ENCODE measurements around the gene NELL1. TPM values are rescaled to one million over a fixed set of nuclear protein-coding genes. Genes with fewer than 3 reads are reported as not detected.

Gene NELL1
- total and polyA plus RNA-seq, 5 donors from 2014 or later = not detected

GRCh38 chr11:21474529-21474928 lies 805.1 kb downstream of the NELL1 start:
- no peaks in the 10 kb centered on the region for H3K4me1 Mint-ChIP-seq
- no peaks in the 10 kb centered on the region for H3K27me3 Mint-ChIP-seq
- H3K27ac Mint-ChIP-seq = no peak overlapping the region
- no peak overlapping the region for H3K4me3 Mint-ChIP-seq
- Histone ChIP-seq H3K27ac (ENCODE audit: insufficient read depth, low read length, poor library complexity, severe bottlenecking) (no peak overlapping the region), H3K4me1 (ENCODE audit: control insufficient read depth, insufficient read depth, low read length, poor library complexity, severe bottlenecking) (no peaks in the 10 kb centered on the region), H3K4me3 (ENCODE audit: low read depth, low read length) (no peak overlapping the region), H3K36me3 (ENCODE audit: control insufficient read depth, insufficient read depth, low read length) (no peaks in the 10 kb centered on the region), H3K9me3 (ENCODE audit: control insufficient read depth in 2 of 2, low read length in 2 of 2) (no peaks in the 10 kb centered on the region), H3K27me3 (ENCODE audit: control insufficient read depth, insufficient read depth, low read length) (no peaks in the 10 kb centered on the region)
- no peaks in the 10 kb centered on the region for H3K36me3 Mint-ChIP-seq
- no peak for DNase-seq
- H3K9me3 Mint-ChIP-seq = peaks cover 4 to 17% (median 6%) of the 10 kb centered on the region in 7 donors
- ATAC-seq (ENCODE audit: low read depth in 2 of 2) = no peak

GRCh38 chr11:21475276-21475675 lies 805.9 kb downstream of the NELL1 start:
- no peak overlapping the region for H3K27ac ChIP-seq (ENCODE audit: insufficient read depth, low read length, poor library complexity, severe bottlenecking)
- no peaks in the 10 kb centered on the region for H3K27me3 ChIP-seq (ENCODE audit: control insufficient read depth, insufficient read depth, low read length)
- no peaks in the 10 kb centered on the region for H3K4me1 Mint-ChIP-seq
- no peaks in the 10 kb centered on the region for H3K4me1 ChIP-seq (ENCODE audit: control insufficient read depth, insufficient read depth, low read length, poor library complexity, severe bottlenecking)
- no peak overlapping the region for H3K4me3 ChIP-seq (ENCODE audit: low read depth, low read length)
- peaks cover 2 to 12% (median 8%) of the 10 kb centered on the region in 7 donors for H3K9me3 Mint-ChIP-seq
- H3K27me3 Mint-ChIP-seq = no peaks in the 10 kb centered on the region
- ATAC-seq (ENCODE audit: low read depth in 2 of 2) (no peak), DNase-seq (no peak)
- H3K36me3 Mint-ChIP-seq = no peaks in the 10 kb centered on the region
- no peaks in the 10 kb centered on the region for H3K9me3 ChIP-seq (ENCODE audit: control insufficient read depth in 2 of 2, low read length in 2 of 2)
- H3K27ac Mint-ChIP-seq = no peak overlapping the region
- H3K36me3 ChIP-seq (ENCODE audit: control insufficient read depth, insufficient read depth, low read length) = no peaks in the 10 kb centered on the region
- H3K4me3 Mint-ChIP-seq = no peak overlapping the region

GRCh38 chr11:21476588-21476987 lies 807.2 kb downstream of the NELL1 start:
- peaks cover 0 to 9% (median 8%) of the 10 kb centered on the region in 7 donors for H3K9me3 Mint-ChIP-seq
- no peaks in the 10 kb centered on the region for H3K36me3 Mint-ChIP-seq
- ATAC-seq (ENCODE audit: low read depth in 2 of 2) = no peak

GRCh38 chr11:21480240-21480639 lies 810.9 kb downstream of the NELL1 start:
- H3K36me3 Mint-ChIP-seq = no peaks in the 10 kb centered on the region
- H3K9me3 Mint-ChIP-seq = peaks cover 0 to 18% (median 5%) of the 10 kb centered on the region in 7 donors
- Histone ChIP-seq H3K9me3 (ENCODE audit: control insufficient read depth in 2 of 2, low read length in 2 of 2) (no peaks in the 10 kb centered on the region), H3K4me3 (ENCODE audit: low read depth, low read length) (no peak overlapping the region), H3K4me1 (ENCODE audit: control insufficient read depth, insufficient read depth, low read length, poor library complexity, severe bottlenecking) (no peaks in the 10 kb centered on the region), H3K27me3 (ENCODE audit: control insufficient read depth, insufficient read depth, low read length) (no peaks in the 10 kb centered on the region), H3K27ac (ENCODE audit: insufficient read depth, low read length, poor library complexity, severe bottlenecking) (no peak overlapping the region), H3K36me3 (ENCODE audit: control insufficient read depth, insufficient read depth, low read length) (no peaks in the 10 kb centered on the region)
- no peaks in the 10 kb centered on the region for H3K4me1 Mint-ChIP-seq
- no peak overlapping the region for H3K27ac Mint-ChIP-seq
- H3K4me3 Mint-ChIP-seq = no peak overlapping the region
- DNase-seq = no peak
- H3K27me3 Mint-ChIP-seq = no peaks in the 10 kb centered on the region
- ATAC-seq (ENCODE audit: low read depth in 2 of 2) = no peak

More at GRCh38 chr11:21476588-21476987, 807.2 kb downstream of the NELL1 start:
- Histone ChIP-seq H3K4me1 (ENCODE audit: control insufficient read depth, insufficient read depth, low read length, poor library complexity, severe bottlenecking) (no peaks in the 10 kb centered on the region), H3K36me3 (ENCODE audit: control insufficient read depth, insufficient read depth, low read length) (no peaks in the 10 kb centered on the region), H3K27me3 (ENCODE audit: control insufficient read depth, insufficient read depth, low read length) (no peaks in the 10 kb centered on the region), H3K27ac (ENCODE audit: insufficient read depth, low read length, poor library complexity, severe bottlenecking) (no peak overlapping the region), H3K4me3 (ENCODE audit: low read depth, low read length) (no peak overlapping the region), H3K9me3 (ENCODE audit: control insufficient read depth in 2 of 2, low read length in 2 of 2) (no peaks in the 10 kb centered on the region)
- no peak overlapping the region for H3K4me3 Mint-ChIP-seq
- H3K27ac Mint-ChIP-seq = peak overlapping the region in 1 of 3 donors; percentile 86
- H3K4me1 Mint-ChIP-seq = no peaks in the 10 kb centered on the region
- no peaks in the 10 kb centered on the region for H3K27me3 Mint-ChIP-seq
- no peak for DNase-seq

DNA sequence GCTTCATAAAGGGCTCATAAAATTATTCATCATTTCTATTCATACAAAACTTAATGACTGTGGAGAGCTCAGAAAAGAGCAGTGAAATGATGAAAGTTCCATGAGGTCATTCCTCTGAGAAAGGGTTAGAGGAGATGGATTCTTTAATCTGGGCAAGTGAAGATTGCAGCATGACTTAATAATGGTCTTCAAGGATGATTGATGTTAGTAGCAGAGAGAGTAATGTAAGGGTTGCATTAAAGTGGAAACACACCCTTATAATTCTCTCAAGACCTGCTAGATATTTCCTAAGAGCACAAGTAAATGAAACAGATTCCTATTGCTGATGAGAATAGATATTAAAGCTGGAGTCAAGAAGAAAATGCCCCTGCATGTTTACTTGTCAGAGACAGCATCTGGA lies 811.9 kb downstream of the NELL1 start:
- no peak for ATAC-seq (ENCODE audit: low read depth in 2 of 2)
- no peaks in the 10 kb centered on the region for H3K4me1 ChIP-seq (ENCODE audit: control insufficient read depth, insufficient read depth, low read length, poor library complexity, severe bottlenecking)

GRCh38 chr11:21484039-21484438 lies 814.7 kb downstream of the NELL1 start:
- Histone ChIP-seq H3K4me1 (ENCODE audit: control insufficient read depth, insufficient read depth, low read length, poor library complexity, severe bottlenecking) (no peaks in the 10 kb centered on the region), H3K9me3 (ENCODE audit: control insufficient read depth in 2 of 2, low read length in 2 of 2) (no peaks in the 10 kb centered on the region), H3K36me3 (ENCODE audit: control insufficient read depth, insufficient read depth, low read length) (no peaks in the 10 kb centered on the region), H3K27ac (ENCODE audit: insufficient read depth, low read length, poor library complexity, severe bottlenecking) (no peak overlapping the region), H3K4me3 (ENCODE audit: low read depth, low read length) (no peak overlapping the region), H3K27me3 (ENCODE audit: control insufficient read depth, insufficient read depth, low read length) (no peaks in the 10 kb centered on the region)
- Mint-ChIP-seq H3K27ac (no peak overlapping the region), H3K27me3 (peaks cover 4% of the 10 kb centered on the region), H3K4me3 (no peak overlapping the region), H3K36me3 (no peaks in the 10 kb centered on the region), H3K9me3 (peaks cover 3 to 28% (median 10%) of the 10 kb centered on the region in 7 donors), H3K4me1 (peaks cover 0 to 3% (median 0%) of the 10 kb centered on the region in 4 donors)
- ATAC-seq (ENCODE audit: low read depth in 2 of 2) = no peak
- no peak for DNase-seq

More for the DNA sequence above, 811.9 kb downstream of the NELL1 start:
- DNase-seq = no peak
- no peaks in the 10 kb centered on the region for H3K27me3 ChIP-seq (ENCODE audit: control insufficient read depth, insufficient read depth, low read length)
- no peaks in the 10 kb centered on the region for H3K36me3 Mint-ChIP-seq
- no peak overlapping the region for H3K4me3 ChIP-seq (ENCODE audit: low read depth, low read length)
- H3K36me3 ChIP-seq (ENCODE audit: control insufficient read depth, insufficient read depth, low read length) = no peaks in the 10 kb centered on the region
- peaks cover 4% of the 10 kb centered on the region for H3K27me3 Mint-ChIP-seq
- no peak overlapping the region for H3K27ac ChIP-seq (ENCODE audit: insufficient read depth, low read length, poor library complexity, severe bottlenecking)
- no peak overlapping the region for H3K27ac Mint-ChIP-seq
- H3K9me3 Mint-ChIP-seq = peaks cover 2 to 22% (median 9%) of the 10 kb centered on the region in 7 donors
- no peaks in the 10 kb centered on the region for H3K9me3 ChIP-seq (ENCODE audit: control insufficient read depth in 2 of 2, low read length in 2 of 2)
- H3K4me1 Mint-ChIP-seq = no peaks in the 10 kb centered on the region
- no peak overlapping the region for H3K4me3 Mint-ChIP-seq

- no peak for ATAC-seq (ENCODE audit: low read depth in 2 of 2)
- Mint-ChIP-seq H3K27ac (no peak overlapping the region), H3K4me3 (no peak overlapping the region), H3K36me3 (no peaks in the 10 kb centered on the region), H3K4me1 (peaks cover 0 to 3% (median 0%) of the 10 kb centered on the region in 4 donors), H3K27me3 (peaks cover 4% of the 10 kb centered on the region), H3K9me3 (peaks cover 6 to 33% (median 8%) of the 10 kb centered on the region in 7 donors)
- no peaks in the 10 kb centered on the region for H3K4me1 ChIP-seq (ENCODE audit: control insufficient read depth, insufficient read depth, low read length, poor library complexity, severe bottlenecking)
- peaks cover 0 to 2% of the 10 kb centered on the region in 2 experiments for H3K9me3 ChIP-seq (ENCODE audit: control insufficient read depth in 2 of 2, low read length in 2 of 2)
- no peak overlapping the region for H3K4me3 ChIP-seq (ENCODE audit: low read depth, low read length)
- no peak overlapping the region for H3K27ac ChIP-seq (ENCODE audit: insufficient read depth, low read length, poor library complexity, severe bottlenecking)
- no peaks in the 10 kb centered on the region for H3K36me3 ChIP-seq (ENCODE audit: control insufficient read depth, insufficient read depth, low read length)
- DNase-seq = no peak
- H3K27me3 ChIP-seq (ENCODE audit: control insufficient read depth, insufficient read depth, low read length) = no peaks in the 10 kb centered on the region
These were observed 815.6 kb downstream of the NELL1 start for GRCh38 chr11:21485006-21485405.

GRCh38 chr11:21485426-21485825 lies 816.0 kb downstream of the NELL1 start:
- no peaks in the 10 kb centered on the region for H3K27me3 ChIP-seq (ENCODE audit: control insufficient read depth, insufficient read depth, low read length)
- DNase-seq = no peak
- no peak for ATAC-seq (ENCODE audit: low read depth in 2 of 2)
- Mint-ChIP-seq H3K27me3 (peaks cover 4% of the 10 kb centered on the region), H3K9me3 (peaks cover 6 to 34% (median 7%) of the 10 kb centered on the region in 7 donors), H3K4me3 (no peak overlapping the region), H3K36me3 (no peaks in the 10 kb centered on the region), H3K27ac (no peak overlapping the region), H3K4me1 (peaks cover 0 to 3% (median 0%) of the 10 kb centered on the region in 4 donors)
- no peak overlapping the region for H3K27ac ChIP-seq (ENCODE audit: insufficient read depth, low read length, poor library complexity, severe bottlenecking)
- no peaks in the 10 kb centered on the region for H3K4me1 ChIP-seq (ENCODE audit: control insufficient read depth, insufficient read depth, low read length, poor library complexity, severe bottlenecking)
- no peak overlapping the region for H3K4me3 ChIP-seq (ENCODE audit: low read depth, low read length)
- H3K36me3 ChIP-seq (ENCODE audit: control insufficient read depth, insufficient read depth, low read length) = no peaks in the 10 kb centered on the region
- peaks cover 0 to 2% of the 10 kb centered on the region in 2 experiments for H3K9me3 ChIP-seq (ENCODE audit: control insufficient read depth in 2 of 2, low read length in 2 of 2)
